HG02970 (cell line): Measurements from ENCODE around the gene SUGCT.
A peak's percentile ranks its signal among the peaks of the same experiment; 100 is the strongest.
"Not testable (repeated sequence)": the region's sequence is repeated elsewhere in the genome, so short reads cannot be mapped to it uniquely, and the experiment has no call there.

Experiments used
- ATAC-seq: cut with Tn5 transposase; IDR thresholded peaks from one replicate; pipeline ENCODE4 v1.9.1; 2021; ENCODE audit warnings: mild to moderate bottlenecking, moderate library complexity, moderate number of reproducible peaks; ENCODE audit not compliant: unreplicated experiment, low FRiP score

SUGCT gene

DNA sequence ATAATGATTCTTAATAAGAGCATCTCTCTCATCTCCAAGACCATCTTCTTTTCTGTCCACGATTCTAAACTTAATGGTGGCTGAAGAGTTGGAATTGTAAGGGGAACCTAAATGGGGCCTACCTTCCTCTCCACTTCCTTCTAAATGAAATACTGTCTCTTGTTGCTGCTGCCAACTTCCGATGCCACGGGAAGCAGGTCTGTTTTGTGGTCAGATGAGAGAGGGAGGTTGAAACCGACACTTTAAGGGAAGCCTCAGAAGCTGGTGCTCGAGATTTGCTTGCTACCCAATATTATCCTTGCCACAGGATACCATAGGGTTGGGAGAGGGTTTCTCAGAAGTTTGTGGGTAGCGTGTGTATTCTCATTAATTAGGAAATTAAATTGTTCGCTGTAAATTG, 464.1 kb downstream of the SUGCT start:
- ATAC-seq, result no peak

GRCh38 chr7:40599836-40600235, 465.0 kb downstream of the SUGCT start:
- ATAC-seq, result no peak

- ATAC-seq, result not testable (repeated sequence)
Observed at GRCh38 chr7:40602351-40602750, 467.5 kb downstream of the SUGCT start.

- ATAC-seq, result peak; percentile 70
Observed at GRCh38 chr7:40604601-40605438, 470.0 kb downstream of the SUGCT start.

DNA sequence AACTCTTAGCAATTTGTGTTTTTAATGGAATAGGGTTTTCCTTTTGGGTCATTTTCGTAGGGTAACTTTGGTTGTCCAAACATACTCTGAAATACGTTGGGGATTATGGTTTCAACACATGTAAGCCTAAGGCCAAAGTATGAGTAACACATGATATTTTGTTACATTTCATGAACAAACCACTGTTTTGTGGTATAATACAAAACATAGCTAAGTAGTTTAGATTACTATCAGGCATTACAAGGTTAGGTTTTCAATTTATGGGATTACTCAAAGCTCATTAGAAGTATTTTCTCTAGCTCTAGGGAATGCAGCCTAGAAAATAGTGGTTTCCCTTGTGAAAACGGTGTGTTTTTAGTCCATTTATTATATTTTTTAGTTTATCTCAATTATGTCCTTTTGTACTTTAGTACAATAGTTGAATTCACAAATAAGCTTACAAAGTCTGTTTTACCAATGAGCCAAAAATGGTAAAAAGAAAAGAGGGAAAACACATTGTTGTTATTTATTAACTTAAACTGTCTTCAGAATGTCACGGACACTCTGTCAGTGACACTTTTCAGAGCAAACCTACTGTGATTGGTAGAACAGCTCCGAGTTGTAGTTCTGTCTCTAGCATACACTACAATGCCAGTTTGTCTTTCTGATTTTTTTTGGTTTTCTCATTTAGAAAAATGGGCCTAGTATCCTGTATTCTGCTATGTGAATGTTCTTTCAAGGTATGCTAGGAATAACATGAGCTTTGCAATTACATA, 473.7 kb downstream of the SUGCT start:
- no peak for ATAC-seq

- no peak for ATAC-seq
Observed at GRCh38 chr7:40610461-40610860, 475.7 kb downstream of the SUGCT start.

GRCh38 chr7:40611095-40611871, 476.5 kb downstream of the SUGCT start:
- no peak for ATAC-seq

GRCh38 chr7:40612298-40612697, 477.5 kb downstream of the SUGCT start:
- ATAC-seq, result no peak

DNA sequence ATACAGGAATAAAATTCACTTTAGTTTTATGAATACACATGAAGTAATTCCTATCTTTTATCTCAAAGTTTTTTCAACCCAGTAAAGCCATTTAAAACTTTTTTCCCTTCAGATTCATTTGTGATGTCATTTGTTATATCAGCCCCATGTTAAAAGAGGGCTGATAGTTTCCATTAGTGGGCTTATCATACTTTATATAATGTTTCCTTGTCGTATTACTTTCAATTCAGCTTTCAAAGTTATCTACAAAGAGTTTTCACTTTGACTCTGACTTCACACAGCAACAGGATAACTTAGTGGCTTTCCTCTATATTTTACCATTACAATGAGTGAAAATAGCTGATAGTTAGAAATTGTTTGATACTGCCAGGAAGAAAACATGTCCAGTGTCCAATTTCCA, 484.8 kb downstream of the SUGCT start:
- ATAC-seq, result no peak

- ATAC-seq, result no peak
Observed at GRCh38 chr7:40621592-40621998, 486.8 kb downstream of the SUGCT start.

DNA sequence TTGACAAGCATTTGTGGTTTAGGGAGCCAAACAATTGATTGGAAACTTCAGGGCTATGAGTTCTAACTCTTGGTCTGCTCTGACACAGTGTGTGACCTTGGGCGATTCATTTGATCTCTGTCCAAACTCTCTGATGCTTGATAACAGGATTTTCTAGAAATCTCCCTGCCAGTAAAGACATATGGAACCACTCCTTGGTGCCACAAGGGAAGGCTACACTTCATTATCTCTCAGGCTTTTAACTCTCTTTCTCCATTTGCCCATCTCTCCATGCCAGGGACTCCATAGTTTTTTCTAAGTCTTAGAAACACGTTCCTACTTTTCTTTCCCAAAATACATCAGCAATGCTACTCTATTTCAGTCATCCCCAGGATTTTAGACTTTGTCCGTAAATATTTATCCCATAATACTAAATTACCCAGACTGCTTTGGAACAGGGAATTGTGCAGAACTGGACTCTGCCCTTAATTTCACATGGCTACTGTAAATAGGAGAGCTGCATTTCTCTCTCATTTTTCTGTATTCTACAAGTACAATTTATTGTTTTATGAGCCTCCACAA, 488.2 kb downstream of the SUGCT start:
- no peak for ATAC-seq

DNA sequence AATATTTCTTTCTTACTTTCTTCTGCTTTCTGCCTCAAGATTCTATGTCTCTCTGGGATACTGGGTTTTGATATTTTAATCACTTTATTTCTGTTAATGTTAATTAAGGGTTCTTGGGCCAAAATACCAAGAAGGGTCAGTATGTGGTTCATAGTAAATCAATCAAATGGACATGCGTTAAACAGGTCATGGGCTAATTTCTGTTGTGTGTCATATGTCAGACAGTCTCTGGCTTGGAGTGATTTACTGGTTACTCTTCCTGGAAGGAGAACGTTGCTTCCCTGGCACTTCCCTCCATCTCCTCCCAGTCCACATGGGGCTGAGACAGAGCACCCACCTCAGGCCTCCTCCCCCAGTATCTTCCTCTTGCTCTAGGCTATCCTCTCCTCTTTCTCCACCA, 489.1 kb downstream of the SUGCT start:
- ATAC-seq, result no peak

DNA sequence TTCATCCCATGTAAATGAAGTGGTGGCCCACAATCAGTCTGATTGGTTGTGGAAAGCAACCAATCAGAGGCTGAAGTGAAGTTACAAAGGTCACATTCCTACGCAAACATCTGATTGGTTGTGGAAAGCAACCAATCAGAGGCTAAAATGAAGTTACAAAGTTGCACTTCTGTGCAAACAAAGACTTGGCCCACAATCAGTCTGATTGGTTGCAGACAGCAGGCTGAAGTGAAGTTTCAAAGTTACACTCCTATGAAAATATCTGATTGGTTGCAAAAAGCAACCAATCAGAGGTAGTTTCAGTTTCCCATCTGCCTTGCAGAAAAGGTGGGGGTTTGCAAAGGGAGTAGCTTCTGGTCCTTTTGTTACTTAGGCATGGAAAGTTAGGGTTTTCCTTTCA, 492.6 kb downstream of the SUGCT start:
- not testable (repeated sequence) for ATAC-seq

GRCh38 chr7:40629891-40630290, 495.1 kb downstream of the SUGCT start:
- no peak for ATAC-seq

DNA sequence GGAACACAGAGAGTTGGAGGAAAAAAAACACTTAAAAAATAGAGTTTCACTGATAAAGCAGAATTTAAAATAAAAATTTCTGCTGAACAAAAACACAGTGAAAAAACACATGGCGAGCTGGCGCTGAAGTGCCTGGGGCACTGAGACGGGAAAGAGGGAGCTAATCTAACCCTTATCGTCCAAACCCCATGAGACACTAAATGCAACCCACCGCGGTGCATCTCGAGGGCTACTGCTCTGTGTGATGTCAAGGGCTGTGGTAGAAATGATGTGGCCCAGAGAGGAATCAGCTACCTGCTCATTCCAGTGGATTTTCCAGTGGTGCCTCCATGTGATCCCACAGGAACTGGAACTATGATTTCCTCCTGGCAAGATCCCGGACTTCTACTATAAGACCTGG, 499.3 kb downstream of the SUGCT start:
- ATAC-seq, result no peak

DNA sequence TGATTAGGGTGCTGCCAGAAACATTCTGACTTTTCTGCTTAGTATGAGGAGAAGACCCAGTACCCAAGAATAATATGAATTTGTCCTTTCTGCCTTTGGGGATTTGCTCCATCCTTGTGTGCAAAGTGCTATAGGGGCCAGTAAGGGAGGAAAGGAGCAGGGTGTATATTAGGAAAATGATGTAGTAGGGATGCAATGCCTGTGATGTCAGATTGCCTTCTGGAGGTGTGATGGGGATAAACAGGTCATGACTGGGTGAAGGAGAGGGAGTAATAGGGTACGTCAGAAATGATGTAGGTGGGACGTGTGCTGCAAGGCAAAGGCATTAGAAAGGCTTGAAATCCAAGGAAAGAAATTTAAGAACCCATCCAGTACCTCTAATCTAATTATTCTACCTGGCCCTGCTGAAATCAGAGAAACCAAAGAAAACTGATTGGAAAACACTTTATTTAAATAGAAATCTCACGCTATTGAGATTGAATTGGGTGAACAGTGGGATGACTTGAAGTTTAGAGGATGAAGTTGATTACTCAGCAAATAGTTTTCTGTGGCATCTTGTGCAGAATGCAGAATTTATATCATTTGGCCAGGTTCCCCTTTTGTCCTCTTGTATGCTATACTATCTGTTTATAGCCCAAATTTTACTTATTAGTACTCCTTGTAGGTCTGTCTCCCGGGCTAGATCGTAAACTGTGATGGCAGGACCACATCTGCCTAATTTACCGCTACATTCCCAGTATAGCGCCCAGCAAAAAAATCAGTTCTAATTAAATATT, 503.9 kb downstream of the SUGCT start:
- no peak for ATAC-seq

DNA sequence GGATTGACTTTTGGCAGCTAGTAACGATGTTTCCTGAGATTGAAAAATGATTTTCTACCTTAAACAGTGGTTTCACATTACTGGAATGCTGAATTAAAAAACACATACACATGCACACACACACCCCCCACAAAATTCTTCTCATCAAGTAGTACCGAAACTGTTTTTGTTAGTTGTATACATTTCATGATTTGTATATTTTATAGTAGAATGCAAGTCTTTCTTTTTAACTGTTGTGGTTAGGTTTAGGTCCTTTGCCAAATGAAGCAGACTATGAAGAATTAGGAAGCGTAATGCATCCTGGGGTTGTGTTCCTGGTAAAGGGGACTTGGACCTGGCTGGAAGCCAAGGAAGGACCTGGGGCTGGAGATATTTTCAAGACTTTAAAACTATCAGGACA, 505.8 kb downstream of the SUGCT start:
- no peak for ATAC-seq

DNA sequence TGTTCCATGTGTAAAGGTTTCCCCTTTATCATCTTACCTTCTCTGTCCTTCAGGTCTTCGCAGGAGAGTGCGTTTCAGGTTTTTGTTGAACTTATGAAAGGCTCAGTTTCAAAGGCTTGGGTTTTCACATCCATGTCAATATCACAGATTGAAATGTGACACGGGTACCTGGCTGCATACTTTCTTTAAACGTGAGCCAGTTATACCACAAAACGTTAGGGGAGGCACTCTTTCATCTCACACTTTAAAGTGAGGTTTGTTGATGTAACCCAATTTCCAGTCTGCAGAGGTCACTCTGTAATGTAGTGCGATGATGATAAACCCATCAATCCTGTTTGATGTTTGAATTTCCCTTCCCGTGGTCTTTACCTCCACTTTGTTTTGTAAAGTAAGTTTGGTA, 506.9 kb downstream of the SUGCT start:
- ATAC-seq, result no peak

GRCh38 chr7:40643664-40644063, 508.9 kb downstream of the SUGCT start:
- ATAC-seq, result no peak
